Activated CD4-positive, alpha-beta T cell treated with anti-CD3 and anti-CD28 coated beads for 4 hours (primary cell): Measurements from ENCODE around the gene DCXR.
"Not testable (repeated sequence)": the region's sequence is repeated elsewhere in the genome, so short reads cannot be mapped to it uniquely, and the experiment has no call there.

Source experiments
- DNase-seq, 2 donors: peaks; one replicate each; pipeline ENCODE4 v3.0.0-alpha.2; 2020

DCXR gene

DNA sequence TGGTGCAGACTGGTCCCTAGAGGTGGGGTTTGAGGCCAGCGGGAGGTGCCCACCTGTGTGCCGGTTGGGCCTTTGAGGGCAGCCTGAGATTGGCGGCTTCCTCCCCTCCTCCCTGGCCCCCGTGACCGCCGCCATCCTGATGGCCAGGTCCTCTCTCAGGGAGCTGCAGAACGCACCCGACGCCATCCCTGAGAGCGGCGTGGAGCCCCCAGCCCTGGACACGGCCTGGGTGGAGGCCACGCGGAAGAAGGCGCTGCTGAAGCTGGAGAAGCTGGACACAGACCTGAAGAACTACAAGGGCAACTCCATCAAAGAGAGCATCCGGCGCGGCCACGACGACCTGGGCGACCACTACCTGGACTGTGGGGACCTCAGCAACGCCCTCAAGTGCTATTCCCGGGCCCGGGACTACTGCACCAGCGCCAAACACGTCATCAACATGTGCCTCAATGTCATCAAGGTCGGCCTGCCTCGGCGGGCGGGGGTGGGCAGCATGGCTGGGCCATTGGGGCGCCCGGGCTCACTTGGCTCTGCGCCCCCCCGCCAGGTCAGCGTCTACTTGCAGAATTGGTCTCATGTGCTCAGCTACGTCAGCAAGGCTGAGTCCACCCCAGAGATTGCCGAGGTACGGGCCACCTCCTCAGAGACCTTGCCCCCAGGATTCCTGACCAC is 17.0 kb upstream of the DCXR start:
- no peak for DNase-seq

GRCh38 chr17:82053556-82054263 is 16.2 kb upstream of the DCXR start:
- no peak for DNase-seq

DNA sequence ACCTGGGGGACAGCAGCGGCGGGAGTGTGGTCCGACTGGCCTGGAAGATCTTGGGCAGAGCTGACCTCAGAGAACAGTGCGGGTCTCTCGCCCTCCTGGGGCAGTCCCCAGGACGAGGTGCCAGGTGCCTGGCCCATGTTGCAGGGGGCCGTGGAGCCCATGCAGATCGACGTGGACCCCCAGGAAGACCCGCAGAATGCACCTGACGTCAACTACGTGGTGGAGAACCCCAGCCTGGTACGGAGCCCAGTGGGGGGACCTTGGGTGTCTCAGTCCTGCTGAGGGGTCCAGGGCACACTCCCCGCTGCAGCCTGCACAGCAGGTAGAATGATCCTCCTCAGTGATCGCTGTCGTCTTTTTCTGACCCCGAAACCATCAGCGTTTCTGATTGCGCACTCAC is 15.6 kb upstream of the DCXR start:
- no peak for DNase-seq

- DNase-seq: no peak
Measured at GRCh38 chr17:82052638-82053059, 15.2 kb upstream of the DCXR start.

GRCh38 chr17:82051776-82052637 is 14.5 kb upstream of the DCXR start, which contains the start of the genes GPS1 and RFNG:
GPS1 (plus strand) TSS chr17:82051898; CDS start chr17:82051932, 34 bp downstream.
RFNG (minus strand) TSS chr17:82051811; CDS start chr17:82051766, 45 bp downstream.
- DNase-seq: peak; percentile 80

DNA sequence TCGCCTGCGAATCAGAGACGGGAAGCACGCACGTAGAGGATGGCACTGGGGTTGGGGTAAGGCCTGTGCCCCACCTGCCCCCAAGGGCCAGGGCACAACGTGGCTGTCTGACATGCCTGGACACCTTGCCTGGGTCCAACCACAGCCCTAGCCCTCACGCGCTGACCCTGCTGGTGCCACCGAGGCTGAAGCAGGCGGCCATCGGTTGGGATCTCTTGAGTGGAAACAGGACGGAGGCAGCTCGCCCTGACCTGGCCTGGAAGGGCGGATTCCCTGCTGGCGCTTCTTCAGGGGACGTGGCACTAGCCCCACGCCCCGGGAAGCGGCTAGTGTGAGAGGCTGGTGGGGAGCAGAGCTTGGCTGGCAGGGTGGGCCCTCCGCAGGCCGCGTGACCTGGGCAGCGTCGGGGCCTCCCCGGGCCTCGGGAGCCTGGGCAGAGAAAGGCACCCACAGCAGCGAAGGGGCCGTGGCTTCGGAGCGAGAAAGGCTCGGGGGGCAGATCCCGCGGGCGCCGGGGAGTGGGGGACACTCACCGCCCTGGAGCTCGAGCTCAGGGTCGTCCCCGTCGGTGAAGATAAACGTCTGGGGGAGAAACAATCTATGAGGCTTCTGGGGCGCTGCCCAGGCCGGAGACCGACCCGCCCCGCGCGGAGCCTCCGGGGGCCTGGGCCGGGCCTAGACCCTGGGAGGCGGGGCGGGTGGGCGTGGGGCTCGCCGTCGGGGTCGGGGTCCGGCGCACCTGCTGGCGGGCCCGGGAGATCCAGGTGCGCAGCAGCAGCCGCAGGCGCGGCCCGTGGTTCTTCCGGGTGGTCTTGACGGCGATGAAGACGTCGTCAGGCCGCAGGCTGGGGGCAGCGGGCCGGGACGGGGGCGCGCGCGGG is 13.5 kb upstream of the DCXR start:
- no peak for DNase-seq

DNA sequence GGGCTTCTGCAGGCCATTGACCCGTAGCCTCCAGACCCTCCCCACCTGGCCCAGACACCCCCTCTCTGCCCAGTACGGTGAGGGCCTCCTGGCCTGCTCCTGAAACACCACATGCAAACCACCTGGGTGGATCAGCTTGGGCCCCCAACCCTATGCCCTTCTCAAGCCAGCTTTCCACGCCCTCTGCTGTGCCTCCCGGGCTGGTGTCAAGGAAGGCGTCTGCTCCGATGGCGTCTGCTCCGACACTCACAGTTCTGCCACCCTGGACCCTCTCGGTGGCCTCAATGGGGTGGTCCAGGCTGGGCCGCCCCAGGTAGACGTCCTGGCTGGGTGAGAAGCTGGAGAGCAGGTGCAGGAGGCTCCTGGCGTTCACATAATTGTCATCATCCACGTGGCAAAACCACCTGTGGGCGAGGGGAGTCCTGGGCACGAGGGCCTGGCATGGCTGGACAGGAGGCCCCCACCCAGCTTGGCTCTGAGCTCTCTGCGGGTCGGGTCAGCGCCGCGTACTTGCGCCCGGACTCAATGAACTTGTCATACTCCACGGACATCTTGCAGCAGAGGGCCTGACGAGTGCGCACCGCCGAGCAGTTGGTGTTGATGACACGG is 12.8 kb upstream of the DCXR start:
- no peak for DNase-seq

- DNase-seq: no peak
Measured at GRCh38 chr17:82049521-82049971, 12.0 kb upstream of the DCXR start.

- no peak for DNase-seq
Measured at GRCh38 chr17:82049106-82049505, 11.6 kb upstream of the DCXR start.

DNA sequence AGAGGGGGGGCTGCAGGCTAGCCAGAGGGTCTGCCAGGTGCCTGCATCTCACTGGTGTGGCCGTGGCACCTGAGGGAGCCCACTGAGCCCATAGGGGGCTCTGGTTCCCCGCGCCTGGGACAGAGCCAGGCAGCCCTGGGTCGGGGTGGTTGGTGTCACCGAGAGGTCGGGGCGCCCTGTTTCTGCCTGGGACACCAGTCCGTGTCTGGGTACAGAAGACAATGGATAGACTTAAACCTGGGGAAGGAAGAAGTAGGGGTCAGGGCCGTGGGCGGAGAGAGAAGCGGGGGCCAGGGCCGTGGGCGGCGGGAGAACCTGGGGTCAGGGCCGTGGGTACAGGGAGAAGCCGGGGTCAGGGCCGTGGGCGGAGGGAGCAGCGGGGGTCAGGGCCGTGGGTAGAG is 11.1 kb upstream of the DCXR start:
- DNase-seq: no peak

DNA sequence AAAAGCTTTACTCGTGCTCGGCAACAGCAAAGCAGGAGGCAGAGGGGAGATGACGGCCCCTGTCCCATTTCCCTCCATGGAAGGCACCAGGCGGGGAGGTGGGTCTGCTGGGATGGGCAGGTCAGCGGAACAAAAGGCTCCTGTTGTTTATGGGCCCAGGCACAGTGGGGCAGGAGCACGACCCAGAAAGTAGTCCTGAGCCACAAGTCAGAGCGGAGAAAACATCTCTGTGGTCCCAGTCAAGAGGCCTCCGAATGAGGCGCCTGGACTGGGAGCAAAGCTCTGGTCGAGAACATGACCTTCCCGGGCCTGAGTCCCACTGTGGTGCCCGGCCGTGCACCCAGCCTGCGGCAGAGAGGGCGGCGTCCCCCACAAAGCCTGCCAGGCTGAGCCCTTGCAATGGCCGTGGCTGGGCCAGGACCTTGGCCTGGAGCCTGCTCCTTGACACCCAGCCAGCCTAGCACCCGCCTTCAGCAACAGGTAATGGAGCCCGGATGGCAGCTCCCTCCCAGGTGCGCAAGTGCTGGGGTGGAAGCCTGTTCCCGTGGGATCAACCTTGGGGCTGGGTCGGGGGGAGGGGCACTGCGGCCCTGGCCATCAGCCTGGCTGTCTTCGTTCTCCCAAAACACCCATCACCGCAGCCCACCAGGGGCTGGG is 10.5 kb upstream of the DCXR start:
- DNase-seq: no peak

- DNase-seq: no peak
Measured at GRCh38 chr17:82047379-82047778, 9.9 kb upstream of the DCXR start.

GRCh38 chr17:82046903-82047302 is 9.4 kb upstream of the DCXR start:
- no peak for DNase-seq

- no peak for DNase-seq
Measured at GRCh38 chr17:82045936-82046484, 8.5 kb upstream of the DCXR start.

DNA sequence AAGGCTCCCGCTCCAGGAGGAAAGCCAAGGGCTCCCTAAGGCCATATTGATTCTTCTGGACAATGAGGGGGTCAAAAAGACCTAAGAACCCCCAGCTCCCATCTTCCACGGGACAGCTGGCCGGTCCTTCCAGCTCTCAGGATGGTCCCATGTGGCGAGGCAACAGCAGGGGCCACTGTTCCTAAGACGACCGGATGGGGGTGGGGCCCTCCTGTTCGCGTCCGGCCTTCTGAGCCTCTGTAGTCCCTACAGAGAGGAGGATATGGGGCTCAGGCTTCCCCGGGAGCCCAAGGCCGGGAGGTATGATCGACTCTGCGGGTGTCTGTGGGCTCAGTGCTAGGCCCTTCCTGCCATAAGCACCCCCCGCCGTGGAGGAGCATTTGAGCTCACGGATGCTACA is 6.0 kb upstream of the DCXR start:
- no peak for DNase-seq

DNA sequence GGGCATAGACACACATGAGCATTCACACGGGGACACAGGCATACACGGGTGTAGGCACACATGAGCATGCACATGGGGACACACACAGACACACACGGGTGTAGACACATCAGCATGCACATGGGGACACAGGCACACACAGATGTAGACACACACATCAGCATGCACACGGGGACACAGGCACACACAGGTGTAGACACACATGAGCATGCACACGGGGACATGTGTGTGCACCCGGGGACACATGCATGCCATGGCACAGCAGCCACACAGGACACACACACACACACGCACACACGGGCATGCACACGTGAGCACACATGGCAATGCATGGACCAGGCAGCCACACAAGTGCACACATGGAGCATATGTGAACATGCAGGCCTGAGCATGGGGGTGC is 5.2 kb upstream of the DCXR start:
- no peak for DNase-seq

DNA sequence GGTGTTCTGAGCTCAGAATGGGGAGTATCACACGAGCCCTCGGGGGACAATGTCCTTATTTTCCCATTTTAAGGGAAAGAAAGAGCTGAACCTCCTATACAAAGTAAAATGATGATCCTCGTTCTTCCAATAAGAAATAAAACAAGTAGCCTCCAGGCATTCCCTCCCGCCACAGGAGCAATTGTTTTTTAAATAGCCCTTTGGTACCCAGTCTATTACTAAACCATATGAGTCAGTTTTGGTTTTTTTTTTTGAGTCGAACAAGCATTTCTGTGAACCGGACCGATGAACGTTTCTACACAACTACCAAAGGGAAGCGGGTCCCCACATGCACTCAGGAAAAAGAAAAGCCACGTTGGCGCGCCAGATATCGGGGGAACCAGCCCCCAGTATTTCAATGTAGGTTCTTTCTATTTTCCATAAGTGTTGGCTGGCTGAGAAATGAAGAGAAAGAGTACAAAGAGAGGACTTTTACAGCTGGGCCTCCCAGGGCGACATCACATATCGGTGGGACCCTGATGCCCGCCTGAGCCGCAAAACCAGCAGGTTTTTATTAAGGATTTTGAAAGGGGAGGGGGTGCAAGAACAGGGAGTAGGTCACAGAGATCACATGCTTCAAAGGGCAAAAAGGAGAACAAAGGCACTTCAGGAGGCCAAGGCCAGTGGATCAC is 3.8 kb upstream of the DCXR start:
- no peak for DNase-seq

DNA sequence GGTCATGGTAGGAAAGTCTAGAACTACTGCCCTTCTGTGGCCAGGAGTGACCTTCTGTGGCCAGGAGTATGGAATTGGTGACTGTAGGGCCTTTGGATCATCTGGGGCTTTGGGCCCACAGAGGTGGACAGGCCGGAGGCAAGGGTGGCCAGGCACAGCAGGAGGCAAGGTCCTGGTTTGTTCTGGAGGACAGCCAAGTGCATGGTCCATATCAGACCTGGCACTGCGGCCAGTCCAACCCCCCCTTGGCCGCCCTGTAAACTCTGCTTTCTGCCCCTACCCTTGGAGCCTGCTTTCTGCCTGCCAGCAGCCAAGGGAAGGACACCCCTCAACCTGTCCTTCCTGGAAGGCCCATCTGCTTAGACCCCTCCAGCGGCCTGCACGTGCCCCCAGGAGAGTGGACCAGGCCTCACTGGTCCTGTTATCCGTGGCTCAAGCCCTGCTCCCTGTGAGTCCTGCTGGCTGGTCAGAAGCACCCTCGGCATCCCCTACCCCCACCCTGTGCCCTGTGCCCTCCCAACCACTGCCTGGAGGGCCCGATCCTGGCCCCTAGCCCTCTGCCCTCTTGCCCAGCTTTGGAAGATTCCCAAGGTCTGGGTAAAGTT is 2.3 kb upstream of the DCXR start:
- no peak for DNase-seq

GRCh38 chr17:82038796-82039409 is 1.4 kb upstream of the DCXR start:
- not testable (repeated sequence) for DNase-seq

DNA sequence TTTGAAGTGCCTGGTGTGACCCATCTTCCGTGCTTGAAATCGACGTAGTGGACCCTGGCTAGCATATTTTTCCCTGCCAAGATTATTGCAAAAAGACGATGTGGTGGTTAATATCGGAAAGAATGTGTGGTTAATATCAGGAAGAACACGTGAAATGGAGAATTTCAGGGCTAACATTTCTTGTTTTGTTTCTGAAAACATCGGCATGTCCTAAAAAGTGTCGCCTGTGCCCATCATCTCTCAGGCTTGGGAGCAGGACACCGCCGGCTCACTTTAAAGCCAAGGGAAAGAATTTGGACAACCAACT is 345 bp upstream of the DCXR start:
- DNase-seq: no peak
